NT2/D1 (cell line): ENCODE measurements around the gene H2AZ2.
A peak's percentile ranks its signal among the peaks of the same experiment; 100 is the strongest.
"Not testable (repeated sequence)": the region's sequence is repeated elsewhere in the genome, so short reads cannot be mapped to it uniquely, and the experiment has no call there.

Experiments used
- DNase-seq: peaks from one replicate; pipeline ENCODE4 v3.0.0-alpha.2; 2011; ENCODE audit warnings: low read depth, low spot score
- H3K27me3 ChIP-seq: 2 replicates; pipeline ENCODE4 v1.6.0; 2011; ENCODE audit warnings: mild to moderate bottlenecking; ENCODE audit not compliant: insufficient read length, insufficient read depth
- H3K36me3 ChIP-seq: 2 replicates; pipeline ENCODE4 v1.6.1; 2011; ENCODE audit warnings: mild to moderate bottlenecking, low read length, mixed read lengths; ENCODE audit not compliant: insufficient read depth, insufficient read length
- H3K4me1 ChIP-seq: 2 replicates; pipeline ENCODE4 v1.5.1; 2011; ENCODE audit not compliant: insufficient read depth, insufficient read length
- H3K4me3 ChIP-seq: 2 replicates; pipeline ENCODE4 v1.5.1; 2011; ENCODE audit warnings: low read depth; ENCODE audit not compliant: insufficient read length
- H3K9ac ChIP-seq: 2 replicates; pipeline ENCODE4 v1.6.0; 2011; ENCODE audit warnings: low read depth; ENCODE audit not compliant: insufficient read length
- H3K9me3 ChIP-seq: 2 replicates; pipeline ENCODE4 v1.5.1; 2011; ENCODE audit warnings: mild to moderate bottlenecking, low read length; ENCODE audit not compliant: insufficient read depth
- SUZ12 ChIP-seq: IDR thresholded peaks from 2 replicates; pipeline ENCODE4 v1.6.1; 2011; ENCODE audit not compliant: insufficient read length, insufficient read depth; ENCODE audit errors: extremely low read depth
- YY1 ChIP-seq: IDR thresholded peaks from 2 replicates; pipeline ENCODE4 v1.6.1; 2011; ENCODE audit not compliant: insufficient read length, insufficient read depth
- ZNF274 ChIP-seq: IDR thresholded peaks from 2 replicates; pipeline ENCODE4 v1.6.1; 2011; ENCODE audit warnings: mild to moderate bottlenecking, low read depth, low read length

Gene H2AZ2

DNA sequence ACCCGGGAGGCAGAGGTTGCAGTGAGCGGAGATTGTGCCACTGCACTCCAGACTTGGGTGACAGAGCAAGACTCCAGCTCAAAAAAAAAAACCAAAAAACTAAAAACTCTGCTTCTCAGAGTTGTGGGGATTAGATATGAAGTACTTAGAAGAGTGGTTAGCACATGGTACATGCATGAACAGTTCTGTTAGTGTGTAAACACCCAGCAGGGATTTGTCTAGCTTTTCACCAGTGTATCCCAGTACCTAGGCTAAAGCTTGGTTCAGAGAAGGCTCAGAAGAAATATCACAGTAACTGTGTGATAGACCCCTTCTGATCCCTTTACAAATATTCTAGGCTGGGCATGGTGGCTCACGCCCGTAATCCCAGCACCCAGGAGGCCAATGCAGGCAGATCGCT lies 41.9 kb downstream of the H2AZ2 start:
- Histone ChIP-seq H3K27me3 (no peaks in the 10 kb centered on the region), H3K9ac (no peak overlapping the region), H3K4me1 (no peaks in the 10 kb centered on the region), H3K9me3 (no peaks in the 10 kb centered on the region), H3K4me3 (no peak overlapping the region), H3K36me3 (peaks cover 27% of the 10 kb centered on the region)
- no peak for TF ChIP-seq ZNF274
- TF ChIP-seq YY1, result no peak
- TF ChIP-seq SUZ12, result no peak
- DNase-seq, result no peak

- H3K36me3 ChIP-seq, result peaks cover 47% of the 10 kb centered on the region
- H3K4me3 ChIP-seq, H3K27me3 ChIP-seq, H3K9me3 ChIP-seq, DNase-seq, H3K4me1 ChIP-seq, H3K9ac ChIP-seq: not testable (repeated sequence)
Measured at GRCh38 chr7:44803828-44804519, 43.9 kb downstream of the H2AZ2 start.

DNA sequence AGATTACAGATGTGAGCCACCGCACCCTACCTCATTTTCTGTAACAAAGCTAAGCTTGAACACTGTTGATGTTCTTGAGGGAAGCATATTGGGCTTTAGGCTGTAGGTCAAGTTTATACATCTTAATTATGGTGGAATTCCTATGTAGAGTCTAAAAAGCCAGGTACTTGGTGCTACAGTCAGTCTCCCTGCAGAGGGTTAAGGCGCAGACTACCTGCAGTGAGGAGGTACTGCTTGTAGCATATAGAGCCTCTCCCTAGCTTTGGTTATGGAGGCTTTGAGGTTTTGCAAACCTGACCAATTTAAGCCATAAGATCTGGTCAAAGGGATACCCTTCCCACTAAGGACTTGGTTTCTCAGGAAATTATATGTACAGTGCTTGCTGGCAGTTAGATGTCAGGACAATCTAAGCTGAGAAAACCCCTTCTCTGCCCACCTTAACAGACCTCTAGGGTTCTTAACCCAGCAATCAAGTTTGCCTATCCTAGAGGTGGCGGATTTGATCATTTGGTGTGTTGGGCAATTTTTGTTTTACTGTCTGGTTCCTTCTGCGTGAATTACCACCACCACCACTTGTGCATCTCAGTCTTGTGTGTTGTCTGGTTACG lies 45.4 kb downstream of the H2AZ2 start:
- TF ChIP-seq ZNF274, result no peak
- DNase-seq, result no peak
- no peaks in the 10 kb centered on the region for H3K4me1 ChIP-seq
- no peak overlapping the region for H3K9ac ChIP-seq
- peaks cover 60% of the 10 kb centered on the region for H3K36me3 ChIP-seq
- no peaks in the 10 kb centered on the region for H3K9me3 ChIP-seq
- H3K27me3 ChIP-seq, result no peaks in the 10 kb centered on the region
- H3K4me3 ChIP-seq, result no peak overlapping the region

DNA sequence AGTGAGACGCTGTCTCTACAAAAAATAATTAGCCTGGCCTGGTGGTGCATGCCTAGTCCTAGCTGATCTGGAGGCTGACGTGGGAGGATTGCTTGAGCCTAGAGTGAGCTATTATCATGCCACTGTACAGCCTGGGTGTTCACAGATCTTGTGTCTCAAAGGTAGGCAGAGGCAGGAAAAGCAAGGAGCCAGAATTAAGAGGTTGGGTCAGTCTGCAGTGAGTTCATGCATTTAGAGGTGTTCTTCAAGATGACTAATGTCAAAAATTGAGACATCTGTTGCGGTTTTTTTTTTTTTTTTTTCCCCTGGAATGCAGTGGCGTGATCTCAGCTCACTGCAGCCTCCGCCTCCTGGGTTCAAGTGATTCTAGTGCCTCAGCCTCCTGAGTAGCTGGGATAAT lies 46.0 kb downstream of the H2AZ2 start:
- H3K27me3 ChIP-seq, result no peaks in the 10 kb centered on the region
- peaks cover 66% of the 10 kb centered on the region for H3K36me3 ChIP-seq
- no peak for TF ChIP-seq YY1
- no peak for TF ChIP-seq SUZ12
- TF ChIP-seq ZNF274, result no peak
- no peaks in the 10 kb centered on the region for H3K4me1 ChIP-seq
- DNase-seq, result no peak
- no peak overlapping the region for H3K4me3 ChIP-seq
- H3K9ac ChIP-seq, result no peak overlapping the region
- no peaks in the 10 kb centered on the region for H3K9me3 ChIP-seq

GRCh38 chr7:44799939-44800338 lies 47.9 kb downstream of the H2AZ2 start:
- Histone ChIP-seq H3K4me1 (no peaks in the 10 kb centered on the region), H3K9me3 (no peaks in the 10 kb centered on the region), H3K27me3 (no peaks in the 10 kb centered on the region), H3K9ac (no peak overlapping the region), H3K36me3 (peaks cover 67% of the 10 kb centered on the region), H3K4me3 (no peak overlapping the region)
- no peak for TF ChIP-seq ZNF274
- no peak for TF ChIP-seq YY1
- TF ChIP-seq SUZ12, result no peak
- no peak for DNase-seq

GRCh38 chr7:44798649-44799305 lies 49.1 kb downstream of the H2AZ2 start:
- TF ChIP-seq SUZ12 (no peak), YY1 (no peak), ZNF274 (no peak)
- H3K27me3 ChIP-seq, result no peaks in the 10 kb centered on the region
- no peaks in the 10 kb centered on the region for H3K9me3 ChIP-seq
- H3K4me1 ChIP-seq, result no peaks in the 10 kb centered on the region
- peaks cover 66% of the 10 kb centered on the region for H3K36me3 ChIP-seq
- DNase-seq, result no peak
- H3K4me3 ChIP-seq, result peak overlapping the region; percentile 99
- H3K9ac ChIP-seq, result peak overlapping the region; percentile 12

- Histone ChIP-seq H3K9me3 (no peaks in the 10 kb centered on the region), H3K9ac (peak overlapping the region; percentile 100), H3K36me3 (peaks cover 54% of the 10 kb centered on the region), H3K4me3 (peak overlapping the region; percentile 99), H3K27me3 (no peaks in the 10 kb centered on the region), H3K4me1 (no peaks in the 10 kb centered on the region)
- peak; percentile 75 for DNase-seq
- TF ChIP-seq ZNF274, result no peak
- TF ChIP-seq SUZ12, result no peak
- no peak for TF ChIP-seq YY1
Measured at GRCh38 chr7:44797329-44798258, 50.3 kb downstream of the H2AZ2 start.
